ENCODE data around the gene ST7.
"Not testable (repeated sequence)": the region's sequence is repeated elsewhere in the genome, so short reads cannot be mapped to it uniquely, and the experiment has no call there.

ST7 gene

GRCh38 chr7:117009705-117010361, 56.5 kb downstream of the ST7 start:
- DNase-seq (ENCODE audit: low read depth in 3 of 3): no peak

GRCh38 chr7:117010375-117011133, 57.3 kb downstream of the ST7 start:
- DNase-seq (ENCODE audit: low read depth in 3 of 3): peak in 1 of 3 experiments; percentile 24

GRCh38 chr7:117011419-117012260, 58.3 kb downstream of the ST7 start:
- no peak for DNase-seq (ENCODE audit: low read depth in 3 of 3)

DNA sequence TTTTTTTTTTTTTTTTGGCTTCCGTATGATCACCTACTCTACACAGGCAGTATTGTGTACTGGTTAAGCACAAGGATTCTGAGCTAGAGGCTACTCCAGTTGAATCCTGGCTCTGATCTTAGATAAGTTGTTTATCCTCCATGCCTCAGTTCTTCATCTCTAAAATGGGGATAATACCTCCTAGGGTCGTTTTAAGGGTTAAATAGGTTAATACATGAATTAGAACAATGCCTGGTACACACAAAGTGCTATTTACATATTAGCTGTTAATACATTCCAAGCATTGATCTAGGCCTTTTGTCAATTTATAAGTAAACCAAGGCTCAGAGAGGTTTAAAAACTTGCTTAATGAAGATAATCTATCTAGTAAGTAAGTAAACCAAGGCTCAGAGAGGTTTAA, 59.0 kb downstream of the ST7 start:
- no peak for DNase-seq (ENCODE audit: low read depth in 3 of 3)

- DNase-seq (ENCODE audit: low read depth in 3 of 3): no peak
Measured at GRCh38 chr7:117012696-117013095, 59.4 kb downstream of the ST7 start.

GRCh38 chr7:117014099-117014656, 60.9 kb downstream of the ST7 start:
- no peak for DNase-seq (ENCODE audit: low read depth in 3 of 3)

DNA sequence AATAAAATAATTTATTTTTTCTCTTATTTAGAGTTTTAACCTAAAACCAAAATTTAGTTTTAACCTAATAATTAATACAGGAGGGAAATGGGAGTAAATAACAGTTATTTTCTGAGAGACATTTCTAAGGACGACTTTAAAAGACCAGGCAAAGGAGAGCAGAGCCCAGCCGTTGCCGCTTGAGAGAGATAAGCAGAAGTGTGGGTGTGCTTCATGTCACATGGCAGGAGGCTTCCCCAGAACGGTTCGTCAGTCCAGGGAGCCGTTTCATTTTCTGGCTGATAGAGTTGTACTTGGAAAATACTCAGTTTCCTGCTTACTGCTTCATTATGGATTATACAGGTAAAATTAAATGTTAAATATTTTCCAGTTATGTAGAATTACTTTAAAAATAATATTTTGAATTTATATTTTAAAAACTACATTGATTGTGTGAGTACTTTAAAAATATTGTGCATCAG, 61.4 kb downstream of the ST7 start:
- peak in 1 of 3 experiments; percentile 28 for DNase-seq (ENCODE audit: low read depth in 3 of 3)

DNA sequence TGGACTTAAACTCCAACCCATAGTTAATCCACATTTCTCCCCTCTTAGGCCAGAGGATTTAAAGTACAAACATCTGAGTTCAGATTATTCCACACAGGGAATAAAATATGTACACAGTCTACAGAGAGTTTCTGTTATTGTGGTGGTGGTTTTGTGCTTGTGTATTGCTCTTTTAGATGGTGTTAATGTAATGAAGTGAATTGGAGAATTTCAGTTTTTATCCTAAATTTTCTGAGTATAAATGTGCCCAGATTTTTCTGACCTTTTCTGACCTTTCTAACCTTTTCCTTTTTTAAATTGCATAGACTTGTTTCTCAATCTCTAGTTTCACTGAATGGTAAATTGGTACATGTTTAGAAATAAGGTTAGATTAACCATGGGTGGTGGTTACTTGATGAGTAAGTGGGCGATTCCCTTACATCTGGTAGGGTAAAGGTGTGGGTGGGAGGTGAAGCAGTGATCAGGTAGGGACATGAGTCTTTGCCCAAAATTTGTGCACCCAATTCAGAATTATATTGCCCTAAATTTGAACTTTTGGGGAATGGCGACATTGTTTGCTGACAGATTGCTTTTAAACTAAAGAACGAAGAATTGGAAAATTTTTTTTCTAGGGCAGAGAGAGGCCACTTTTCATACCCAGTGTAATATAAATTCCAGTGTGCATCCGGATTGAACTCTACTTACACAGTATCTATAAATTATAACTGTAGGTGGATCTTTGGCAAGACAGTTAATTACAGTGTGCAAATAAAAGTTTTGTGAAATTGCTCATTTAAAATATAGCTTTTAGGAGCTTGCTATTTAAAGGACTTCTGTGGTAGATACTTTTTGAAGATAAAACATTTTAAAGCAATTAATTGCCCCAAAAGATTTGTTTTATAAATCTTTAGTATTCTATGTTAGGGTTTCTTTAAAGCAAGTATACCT, 62.2 kb downstream of the ST7 start:
- no peak for DNase-seq (ENCODE audit: low read depth in 3 of 3)

DNA sequence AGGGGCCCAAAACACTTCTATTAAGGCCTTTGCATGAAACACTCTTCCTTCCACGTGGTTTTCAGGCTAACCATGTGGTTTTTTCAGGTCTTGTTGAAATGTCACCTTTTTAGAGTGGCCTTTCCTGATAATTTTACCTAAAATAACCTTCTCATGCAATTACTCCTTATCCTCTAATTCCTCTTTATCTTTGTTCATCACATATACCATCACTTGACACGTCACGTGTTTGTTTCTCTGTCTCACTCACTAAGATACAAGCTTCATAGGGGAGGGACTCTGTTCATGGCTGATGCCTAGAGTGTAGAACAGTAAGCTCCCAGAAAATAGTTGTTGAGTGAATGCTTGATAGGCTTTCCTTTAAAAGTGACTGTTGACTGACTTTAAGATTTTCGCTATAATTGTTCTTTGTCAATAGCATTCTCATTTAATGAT, 63.7 kb downstream of the ST7 start:
- no peak for DNase-seq (ENCODE audit: low read depth in 3 of 3)

- no peak for DNase-seq (ENCODE audit: low read depth in 3 of 3)
Measured at GRCh38 chr7:117017702-117018266, 64.5 kb downstream of the ST7 start.

DNA sequence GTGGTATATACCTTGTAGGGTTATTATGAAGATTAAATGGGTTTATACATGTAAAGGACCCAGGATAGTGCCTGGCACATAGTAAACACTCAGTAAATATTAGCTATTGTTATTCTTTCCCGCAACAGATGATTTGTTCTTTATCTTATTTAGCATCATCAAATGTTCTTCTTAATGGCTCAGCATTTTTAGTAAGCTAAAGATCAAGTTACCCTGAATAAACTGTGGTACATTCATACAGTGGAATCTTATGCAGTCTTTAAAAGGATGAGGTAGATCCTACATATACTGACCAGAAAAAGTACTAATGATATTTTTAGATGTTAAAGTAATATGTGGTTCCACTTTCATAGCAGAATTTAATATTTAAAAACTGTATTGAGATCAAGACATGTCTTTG, 65.4 kb downstream of the ST7 start:
- no peak for DNase-seq (ENCODE audit: low read depth in 3 of 3)

GRCh38 chr7:117019287-117019686, 66.0 kb downstream of the ST7 start:
- DNase-seq (ENCODE audit: low read depth in 3 of 3): no peak

DNA sequence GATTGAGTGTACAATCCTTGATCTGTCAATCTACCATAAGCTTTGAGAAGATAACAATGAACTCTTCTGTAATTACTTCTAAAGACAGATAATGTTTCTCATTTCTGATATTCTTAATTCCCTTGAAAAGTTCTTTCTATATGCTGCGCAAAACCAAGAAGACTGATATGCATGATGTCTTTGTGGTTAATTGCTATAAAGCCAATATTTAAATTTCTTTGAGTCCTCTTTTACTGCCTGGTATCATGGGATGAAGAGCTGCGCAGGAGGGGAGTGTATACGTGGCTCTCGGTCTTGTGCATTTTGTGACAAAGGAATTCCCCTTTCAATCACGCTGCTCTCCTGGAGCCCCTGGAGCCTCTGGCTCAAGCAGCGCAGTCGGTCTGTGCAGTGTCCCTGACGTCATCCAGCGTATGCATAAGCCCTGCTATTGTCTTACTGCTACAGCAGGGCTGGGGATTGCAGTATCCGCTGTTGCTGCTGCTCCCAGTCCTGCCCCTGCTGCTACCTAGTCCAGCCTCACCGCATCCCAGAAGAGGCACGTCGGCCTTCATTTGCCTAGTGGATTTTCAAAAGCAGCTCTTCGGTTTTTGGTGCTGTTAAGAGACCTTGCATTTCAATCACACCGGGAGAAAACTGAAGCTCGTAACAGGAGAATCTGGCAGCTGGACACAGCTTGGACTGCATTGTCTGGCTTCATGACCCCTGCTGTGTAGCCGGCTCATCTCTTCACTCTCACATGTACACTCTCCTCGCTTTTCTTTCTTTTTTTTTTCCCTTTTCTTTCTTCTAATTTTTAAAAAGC, 66.7 kb downstream of the ST7 start:
- no peak for DNase-seq (ENCODE audit: low read depth in 3 of 3)

GRCh38 chr7:117020591-117020973, 67.3 kb downstream of the ST7 start:
- DNase-seq (ENCODE audit: low read depth in 3 of 3): no peak

- DNase-seq (ENCODE audit: low read depth in 3 of 3): no peak
Measured at GRCh38 chr7:117021366-117021765, 68.1 kb downstream of the ST7 start.

DNA sequence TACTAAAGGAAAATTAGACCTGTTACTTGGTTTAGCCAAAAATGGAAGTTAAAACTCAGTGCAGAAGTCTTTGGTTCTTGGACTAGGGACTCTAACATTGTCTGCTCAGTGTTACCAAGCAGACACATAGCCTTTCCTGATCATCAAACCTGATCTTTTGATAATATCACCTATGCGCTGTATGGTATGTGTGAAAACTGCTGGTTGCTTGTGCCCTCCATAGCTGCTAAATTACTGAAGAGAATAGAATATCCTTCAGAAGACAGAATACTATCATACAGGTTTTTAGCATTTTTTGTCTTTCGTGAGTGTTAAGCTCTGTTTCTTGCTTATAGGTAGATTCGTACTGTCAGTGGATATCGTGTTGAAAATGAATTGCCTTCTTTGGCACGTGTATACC, 68.7 kb downstream of the ST7 start:
- DNase-seq (ENCODE audit: low read depth in 3 of 3): no peak

- DNase-seq (ENCODE audit: low read depth in 3 of 3): no peak
Measured at GRCh38 chr7:117023325-117023854, 70.1 kb downstream of the ST7 start.

DNA sequence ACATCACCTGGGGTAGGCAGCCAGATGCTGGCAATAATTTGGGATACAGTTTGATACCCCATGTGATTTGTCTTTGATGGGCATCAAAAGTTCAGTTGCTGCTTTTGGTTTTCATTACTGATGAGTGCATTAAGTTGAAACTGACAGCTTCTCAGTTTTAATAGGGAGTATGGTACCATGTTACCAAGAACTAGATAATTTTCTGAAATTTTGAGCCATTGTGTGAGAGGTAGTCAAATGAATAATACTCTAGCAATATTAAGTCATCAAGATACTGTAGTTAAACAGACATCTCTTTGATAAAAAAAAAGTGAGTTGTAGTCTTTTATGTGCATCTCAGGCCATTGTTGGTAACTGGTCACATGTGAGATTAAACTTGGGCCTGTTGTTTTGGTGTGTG, 71.5 kb downstream of the ST7 start:
- no peak for DNase-seq (ENCODE audit: low read depth in 3 of 3)

GRCh38 chr7:117025891-117026290, 72.6 kb downstream of the ST7 start:
- no peak for DNase-seq (ENCODE audit: low read depth in 3 of 3)

DNA sequence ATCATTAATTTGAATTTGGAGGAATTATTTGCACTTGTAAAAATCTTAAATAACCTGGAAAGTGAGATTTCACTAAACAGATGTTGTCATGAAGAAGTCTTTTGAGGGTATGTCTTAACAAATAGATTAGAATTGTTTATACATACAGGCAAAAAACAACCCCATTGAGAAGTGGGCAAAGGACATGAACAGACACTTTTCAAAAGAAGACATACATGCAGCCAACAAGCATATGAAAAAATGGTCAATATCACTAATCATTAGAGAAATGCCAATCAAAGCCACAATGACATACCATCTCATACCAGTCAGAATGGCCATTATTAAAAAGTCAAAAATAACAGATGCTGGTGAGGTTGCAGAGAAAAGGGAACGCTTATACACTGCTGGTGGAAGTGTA, 77.0 kb downstream of the ST7 start:
- not testable (repeated sequence) for DNase-seq (ENCODE audit: low read depth in 3 of 3)
